ENCODE measurements around the gene RAPGEF5. TPM values are rescaled to one million over a fixed set of nuclear protein-coding genes. Genes with fewer than 3 reads are reported as not detected.

Gene RAPGEF5
- total RNA-seq, 1 experiment from 2014 or later = 13.3 TPM

DNA sequence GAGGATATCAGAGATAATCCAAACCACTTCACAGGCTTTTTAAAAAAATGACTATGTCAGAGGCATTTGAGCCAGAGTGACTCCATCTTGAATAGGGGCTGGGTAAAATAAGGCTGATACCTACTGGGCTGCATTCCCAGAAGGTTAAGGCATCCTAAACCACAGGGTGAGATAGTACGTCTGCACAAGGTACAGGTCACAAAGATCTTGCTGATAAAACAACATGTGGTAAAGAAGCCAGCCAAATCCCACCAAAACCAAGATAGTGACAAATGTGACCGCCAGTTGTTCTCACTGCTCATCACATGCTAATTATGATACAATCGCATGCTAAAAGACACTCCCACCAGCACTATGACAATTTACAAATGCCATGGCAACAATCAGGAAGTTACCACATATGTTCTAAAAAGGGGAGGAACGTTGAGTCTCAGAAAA lies 177.5 kb downstream of the RAPGEF5 start:
- Histone ChIP-seq H4K91ac (ENCODE audit: insufficient read length, low read depth, low read length) (no peak overlapping the region), H2AK5ac (ENCODE audit: insufficient read length, low read length) (no peak overlapping the region), H3K4me2 (ENCODE audit: insufficient read depth, insufficient read length, low read length) (no peak overlapping the region), H2BK5ac (ENCODE audit: insufficient read length, low read length) (no peak overlapping the region), H3K4me1 (ENCODE audit: insufficient read depth, low read length) (no peaks in the 10 kb centered on the region), H3K79me1 (ENCODE audit: insufficient read depth, low read depth, low read length, poor library complexity, severe bottlenecking) (no peaks in the 10 kb centered on the region), H3K56ac (ENCODE audit: insufficient read length, low read depth, low read length) (no peak overlapping the region), H3K27ac (ENCODE audit: insufficient read length, low read depth, low read length) (no peak overlapping the region), H4K5ac (ENCODE audit: insufficient read length, low read depth, low read length) (no peak overlapping the region), H3K9me3 (ENCODE audit: control insufficient read depth, low read depth, low read length) (peaks cover 4% of the 10 kb centered on the region), H3K9ac (ENCODE audit: extremely low read depth, insufficient read length, low read length) (no peak overlapping the region), H4K20me1 (ENCODE audit: control insufficient read depth, insufficient read depth, insufficient read length) (no peaks in the 10 kb centered on the region), H3K23me2 (ENCODE audit: insufficient read length, low read depth, low read length, poor library complexity, severe bottlenecking) (no peaks in the 10 kb centered on the region), H3K18ac (ENCODE audit: insufficient read length, low read depth, low read length) (no peak overlapping the region), H2BK12ac (ENCODE audit: insufficient read length, low read depth, low read length) (no peak overlapping the region), H3K79me2 (ENCODE audit: insufficient read depth, low read length) (no peaks in the 10 kb centered on the region), H2BK15ac (ENCODE audit: low read depth, low read length) (no peak overlapping the region), H2BK20ac (ENCODE audit: low read depth, low read length, poor library complexity, severe bottlenecking) (no peak overlapping the region), H2AFZ (ENCODE audit: low read length) (no peak overlapping the region), H3K27me3 (ENCODE audit: insufficient read depth, low read length) (no peaks in the 10 kb centered on the region), H3K4ac (ENCODE audit: low read depth, low read length) (no peak overlapping the region), H2BK120ac (ENCODE audit: low read depth, low read length, poor library complexity, severe bottlenecking) (no peak overlapping the region), H3K14ac (ENCODE audit: insufficient read depth, low read length) (no peak overlapping the region), H4K8ac (replicated peaks; ENCODE audit: insufficient read length, low read depth, low read length) (no peak overlapping the region), H3K23ac (ENCODE audit: insufficient read length, low read depth, low read length) (no peak overlapping the region), H3T11ph (ENCODE audit: low read length) (no peak overlapping the region)
- H3K4me3 Mint-ChIP-seq = no peak overlapping the region
- no peaks in the 10 kb centered on the region for H3K27me3 Mint-ChIP-seq (ENCODE audit: low read depth)
- H3K27ac Mint-ChIP-seq = no peak overlapping the region
- TF ChIP-seq, protein P1, sequence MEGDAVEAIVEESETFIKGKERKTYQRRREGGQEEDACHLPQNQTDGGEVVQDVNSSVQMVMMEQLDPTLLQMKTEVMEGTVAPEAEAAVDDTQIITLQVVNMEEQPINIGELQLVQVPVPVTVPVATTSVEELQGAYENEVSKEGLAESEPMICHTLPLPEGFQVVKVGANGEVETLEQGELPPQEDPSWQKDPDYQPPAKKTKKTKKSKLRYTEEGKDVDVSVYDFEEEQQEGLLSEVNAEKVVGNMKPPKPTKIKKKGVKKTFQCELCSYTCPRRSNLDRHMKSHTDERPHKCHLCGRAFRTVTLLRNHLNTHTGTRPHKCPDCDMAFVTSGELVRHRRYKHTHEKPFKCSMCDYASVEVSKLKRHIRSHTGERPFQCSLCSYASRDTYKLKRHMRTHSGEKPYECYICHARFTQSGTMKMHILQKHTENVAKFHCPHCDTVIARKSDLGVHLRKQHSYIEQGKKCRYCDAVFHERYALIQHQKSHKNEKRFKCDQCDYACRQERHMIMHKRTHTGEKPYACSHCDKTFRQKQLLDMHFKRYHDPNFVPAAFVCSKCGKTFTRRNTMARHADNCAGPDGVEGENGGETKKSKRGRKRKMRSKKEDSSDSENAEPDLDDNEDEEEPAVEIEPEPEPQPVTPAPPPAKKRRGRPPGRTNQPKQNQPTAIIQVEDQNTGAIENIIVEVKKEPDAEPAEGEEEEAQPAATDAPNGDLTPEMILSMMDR (conservative IDR thresholded peaks at IDR 0.05) = no peak
- no peak for DNase-seq
- whole genome bisulfite sequencing (ENCODE audit: extremely low coverage, insufficient read length, low lambda C conversion rate) = no CpG with 5 or more reads among the region's 4 CpGs
- peaks cover 0 to 25% of the 10 kb centered on the region in 2 experiments; a peak in 4 of 5 replicates for H3K9me3 Mint-ChIP-seq
- H3K36me3 Mint-ChIP-seq (ENCODE audit: insufficient read depth in 1 of 3, low read depth in 3 of 3) = peaks cover 10 to 41% (median 40%) of the 10 kb centered on the region in 3 experiments; a peak in 6 of 7 replicates
- H3K4me1 Mint-ChIP-seq = peaks cover 14 to 21% of the 10 kb centered on the region in 2 experiments

Measured in H9 (cell line).